NB4 (cell line): ENCODE results near the gene PRR5L.

ENCODE experiments used
- MYC ChIP-seq: IDR thresholded peaks from 2 replicates; pipeline ENCODE4 v1.6.1; 2011; ENCODE audit warnings: low read depth, low read length
- POLR2A ChIP-seq: IDR thresholded peaks from 2 replicates; pipeline ENCODE4 v1.6.1; 2011; ENCODE audit warnings: mild to moderate bottlenecking; ENCODE audit not compliant: insufficient read length; ENCODE audit errors: extremely low read depth
- TF ChIP-seq, protein P1 (sequence below): IDR thresholded peaks from one replicate; pipeline ENCODE4 v1.5.1; 2012; ENCODE audit warnings: low read depth, low read length
- TF ChIP-seq, protein P2 (sequence below): IDR thresholded peaks from 2 replicates; pipeline ENCODE4 v1.6.1; 2011; ENCODE audit warnings: low read depth, low read length

DNA sequence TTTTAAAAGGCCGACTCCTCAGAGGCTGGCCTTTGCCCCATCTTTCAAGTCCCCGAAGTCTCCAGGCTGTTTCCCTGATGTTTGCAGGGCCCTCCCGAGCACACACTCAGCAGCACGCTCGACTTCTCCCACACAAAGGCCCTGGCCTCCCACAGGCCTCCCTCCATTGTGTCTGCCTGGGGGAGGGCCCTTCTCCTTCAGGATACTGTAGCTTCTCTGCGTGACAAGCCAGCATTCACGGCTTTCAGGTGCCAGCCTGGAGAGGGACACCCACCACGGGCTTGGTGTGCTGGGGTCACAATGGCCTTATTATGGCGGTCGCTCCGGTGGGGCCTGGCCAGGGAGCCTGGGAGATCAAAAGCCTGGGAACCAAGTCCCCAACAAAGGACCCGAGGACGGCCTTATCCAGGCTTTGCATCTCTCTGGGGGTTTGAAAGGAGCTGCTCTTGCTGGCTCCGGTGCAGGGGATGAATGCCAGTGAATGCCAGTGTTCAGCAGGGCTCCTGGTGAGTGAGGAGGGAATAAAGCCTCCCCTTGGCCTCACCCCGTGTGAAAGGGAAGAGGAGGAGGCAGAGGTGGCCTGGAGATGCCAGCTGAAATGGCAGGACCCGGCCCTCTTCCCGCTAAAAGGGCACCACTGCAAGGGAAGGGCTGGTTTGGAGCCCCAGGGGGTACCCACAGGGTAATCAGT is 159.0 kb downstream of the PRR5L start:
- TF ChIP-seq POLR2A (no peak), MYC (no peak)
- TF ChIP-seq, protein P1, sequence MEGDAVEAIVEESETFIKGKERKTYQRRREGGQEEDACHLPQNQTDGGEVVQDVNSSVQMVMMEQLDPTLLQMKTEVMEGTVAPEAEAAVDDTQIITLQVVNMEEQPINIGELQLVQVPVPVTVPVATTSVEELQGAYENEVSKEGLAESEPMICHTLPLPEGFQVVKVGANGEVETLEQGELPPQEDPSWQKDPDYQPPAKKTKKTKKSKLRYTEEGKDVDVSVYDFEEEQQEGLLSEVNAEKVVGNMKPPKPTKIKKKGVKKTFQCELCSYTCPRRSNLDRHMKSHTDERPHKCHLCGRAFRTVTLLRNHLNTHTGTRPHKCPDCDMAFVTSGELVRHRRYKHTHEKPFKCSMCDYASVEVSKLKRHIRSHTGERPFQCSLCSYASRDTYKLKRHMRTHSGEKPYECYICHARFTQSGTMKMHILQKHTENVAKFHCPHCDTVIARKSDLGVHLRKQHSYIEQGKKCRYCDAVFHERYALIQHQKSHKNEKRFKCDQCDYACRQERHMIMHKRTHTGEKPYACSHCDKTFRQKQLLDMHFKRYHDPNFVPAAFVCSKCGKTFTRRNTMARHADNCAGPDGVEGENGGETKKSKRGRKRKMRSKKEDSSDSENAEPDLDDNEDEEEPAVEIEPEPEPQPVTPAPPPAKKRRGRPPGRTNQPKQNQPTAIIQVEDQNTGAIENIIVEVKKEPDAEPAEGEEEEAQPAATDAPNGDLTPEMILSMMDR = no peak
- TF ChIP-seq, protein P2, sequence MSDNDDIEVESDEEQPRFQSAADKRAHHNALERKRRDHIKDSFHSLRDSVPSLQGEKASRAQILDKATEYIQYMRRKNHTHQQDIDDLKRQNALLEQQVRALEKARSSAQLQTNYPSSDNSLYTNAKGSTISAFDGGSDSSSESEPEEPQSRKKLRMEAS = no peak
